Measurements from ENCODE around the gene UPF1. TPM values are rescaled to one million over a fixed set of nuclear protein-coding genes. Genes with fewer than 3 reads are reported as not detected.

Gene UPF1
- total RNA-seq, 1 donor from 2014 or later: 57.8 TPM

- H3K79me2 ChIP-seq (ENCODE audit: insufficient read depth, low read length): peaks cover 95% of the 10 kb centered on the region
- H2AFZ ChIP-seq (ENCODE audit: low read depth, low read length): no peak overlapping the region
- Mint-ChIP-seq H3K27ac (ENCODE audit: unreplicated experiment) (no peak overlapping the region), H3K4me1 (ENCODE audit: low read depth, unreplicated experiment) (peaks cover 39% of the 10 kb centered on the region), H3K36me3 (ENCODE audit: low read depth, unreplicated experiment) (peaks cover 4% of the 10 kb centered on the region), H3K27me3 (ENCODE audit: low read depth, unreplicated experiment) (no peaks in the 10 kb centered on the region), H3K4me3 (ENCODE audit: unreplicated experiment) (peak overlapping the region; percentile 34), H3K9me3 (ENCODE audit: unreplicated experiment) (no peaks in the 10 kb centered on the region)
- H3K9me3 ChIP-seq (ENCODE audit: insufficient read depth, low read depth, low read length): no peaks in the 10 kb centered on the region
- no peaks in the 10 kb centered on the region for H3K27me3 ChIP-seq (ENCODE audit: insufficient read depth, low read length)
- H3K4me3 ChIP-seq (ENCODE audit: insufficient read depth, low read depth, low read length): no peak overlapping the region
- H4K20me1 ChIP-seq (ENCODE audit: insufficient read depth, low read length): peaks cover 99% of the 10 kb centered on the region
- no peaks in the 10 kb centered on the region for H3K36me3 ChIP-seq (ENCODE audit: insufficient read depth, low read length)
- H3K4me1 ChIP-seq (ENCODE audit: insufficient read depth, low read length): peaks cover 26% of the 10 kb centered on the region
- H3K9ac ChIP-seq (ENCODE audit: low read length): no peak overlapping the region
- FAIRE-seq: no peak
- no peak for TF ChIP-seq EZH2 (IDR thresholded peaks at IDR 0.05; ENCODE audit: insufficient read depth, low read length)
- no peak for TF ChIP-seq CTCF (IDR thresholded peaks at IDR 0.05; ENCODE audit: insufficient read depth, low read depth, low read length)
- peak overlapping the region; percentile 6 for H3K27ac ChIP-seq (ENCODE audit: low read depth, low read length)
- peak overlapping the region; percentile 59 for H3K4me2 ChIP-seq (ENCODE audit: low read length)
- DNase-seq (ENCODE audit: low read depth): peak; percentile 36
Observed at GRCh38 chr19:18843960-18844359, 12.2 kb downstream of the UPF1 start.

- H3K27ac Mint-ChIP-seq (ENCODE audit: unreplicated experiment): no peak overlapping the region
- Histone ChIP-seq H3K4me3 (ENCODE audit: insufficient read depth, low read depth, low read length) (no peak overlapping the region), H3K79me2 (ENCODE audit: insufficient read depth, low read length) (peaks cover 95% of the 10 kb centered on the region), H3K36me3 (ENCODE audit: insufficient read depth, low read length) (no peaks in the 10 kb centered on the region), H3K9ac (ENCODE audit: low read length) (no peak overlapping the region), H4K20me1 (ENCODE audit: insufficient read depth, low read length) (peaks cover 99% of the 10 kb centered on the region), H3K9me3 (ENCODE audit: insufficient read depth, low read depth, low read length) (no peaks in the 10 kb centered on the region), H3K27me3 (ENCODE audit: insufficient read depth, low read length) (no peaks in the 10 kb centered on the region), H3K27ac (ENCODE audit: low read depth, low read length) (no peak overlapping the region), H3K4me1 (ENCODE audit: insufficient read depth, low read length) (peaks cover 26% of the 10 kb centered on the region), H3K4me2 (ENCODE audit: low read length) (no peak overlapping the region), H2AFZ (ENCODE audit: low read depth, low read length) (no peak overlapping the region)
- FAIRE-seq (no peak), DNase-seq (ENCODE audit: low read depth) (no peak)
- H3K9me3 Mint-ChIP-seq (ENCODE audit: unreplicated experiment): no peaks in the 10 kb centered on the region
- no peak overlapping the region for H3K4me3 Mint-ChIP-seq (ENCODE audit: unreplicated experiment)
- no peaks in the 10 kb centered on the region for H3K27me3 Mint-ChIP-seq (ENCODE audit: low read depth, unreplicated experiment)
- H3K36me3 Mint-ChIP-seq (ENCODE audit: low read depth, unreplicated experiment): peaks cover 2% of the 10 kb centered on the region
- H3K4me1 Mint-ChIP-seq (ENCODE audit: low read depth, unreplicated experiment): peaks cover 47% of the 10 kb centered on the region
- no peak for TF ChIP-seq CTCF (IDR thresholded peaks at IDR 0.05; ENCODE audit: insufficient read depth, low read depth, low read length)
Observed at GRCh38 chr19:18844806-18845329, 13.1 kb downstream of the UPF1 start.

GRCh38 chr19:18845961-18846360, 14.2 kb downstream of the UPF1 start:
- peaks cover 95% of the 10 kb centered on the region for H3K79me2 ChIP-seq (ENCODE audit: insufficient read depth, low read length)
- H3K4me3 ChIP-seq (ENCODE audit: insufficient read depth, low read depth, low read length): no peak overlapping the region
- no peak overlapping the region for H3K9ac ChIP-seq (ENCODE audit: low read length)
- no peaks in the 10 kb centered on the region for H3K27me3 ChIP-seq (ENCODE audit: insufficient read depth, low read length)
- no peak overlapping the region for H3K27ac ChIP-seq (ENCODE audit: low read depth, low read length)
- no peak overlapping the region for H3K4me3 Mint-ChIP-seq (ENCODE audit: unreplicated experiment)
- peaks cover 24% of the 10 kb centered on the region for H3K4me1 ChIP-seq (ENCODE audit: insufficient read depth, low read length)
- no peaks in the 10 kb centered on the region for H3K27me3 Mint-ChIP-seq (ENCODE audit: low read depth, unreplicated experiment)
- no peak for FAIRE-seq
- H3K36me3 Mint-ChIP-seq (ENCODE audit: low read depth, unreplicated experiment): peaks cover 6% of the 10 kb centered on the region
- H2AFZ ChIP-seq (ENCODE audit: low read depth, low read length): no peak overlapping the region
- no peak for DNase-seq (ENCODE audit: low read depth)
- H3K4me1 Mint-ChIP-seq (ENCODE audit: low read depth, unreplicated experiment): peaks cover 45% of the 10 kb centered on the region
- H3K36me3 ChIP-seq (ENCODE audit: insufficient read depth, low read length): peaks cover 5% of the 10 kb centered on the region
- no peak overlapping the region for H3K4me2 ChIP-seq (ENCODE audit: low read length)
- no peak overlapping the region for H3K27ac Mint-ChIP-seq (ENCODE audit: unreplicated experiment)
- TF ChIP-seq EZH2 (IDR thresholded peaks at IDR 0.05; ENCODE audit: insufficient read depth, low read length) (no peak), CTCF (IDR thresholded peaks at IDR 0.05; ENCODE audit: insufficient read depth, low read depth, low read length) (no peak)
- H4K20me1 ChIP-seq (ENCODE audit: insufficient read depth, low read length): peaks cover 99% of the 10 kb centered on the region
- no peaks in the 10 kb centered on the region for H3K9me3 ChIP-seq (ENCODE audit: insufficient read depth, low read depth, low read length)
- no peaks in the 10 kb centered on the region for H3K9me3 Mint-ChIP-seq (ENCODE audit: unreplicated experiment)

Measured in astrocyte (in vitro differentiated cells and primary cell).